Measurements from ENCODE around the gene SESTD1.

GRCh38 chr2:179275253-179276012 lies 10.8 kb upstream of the SESTD1 start:
- TF ChIP-seq POLR2A (IDR thresholded peaks at IDR 0.05) = no peak
- no peak for TF ChIP-seq CTCF (IDR thresholded peaks at IDR 0.05)
- no peak for TF ChIP-seq POLR2AphosphoS5 (IDR thresholded peaks at IDR 0.05)
- TF ChIP-seq EP300 (IDR thresholded peaks at IDR 0.05) = no peak
